Left ventricle myocardium inferior (tissue), 1 donor: ENCODE measurements around the gene MPP1. TPM values are rescaled to one million over a fixed set of nuclear protein-coding genes. Genes with fewer than 3 reads are reported as not detected.

Source experiments
- DNase-seq: peaks from one replicate; pipeline ENCODE4 v3.0.0-alpha.2; 2020
- H3K27ac ChIP-seq: fragments of 200-600 bp; replicated peaks from 2 replicates; pipeline ENCODE4 v1.8.0; 2021
- H3K27me3 ChIP-seq: fragments of 200-600 bp; 2 replicates; pipeline ENCODE4 v1.8.0; 2021; ENCODE audit warnings: low read depth
- H3K36me3 ChIP-seq: fragments of 200-600 bp; 2 replicates; pipeline ENCODE4 v1.8.0; 2021
- H3K4me1 ChIP-seq: fragments of 200-600 bp; 2 replicates; pipeline ENCODE4 v1.8.0; 2021
- H3K4me3 ChIP-seq: fragments of 200-600 bp; 2 replicates; pipeline ENCODE4 v1.8.0; 2021; ENCODE audit warnings: mild to moderate bottlenecking, moderate library complexity
- H3K9me3 ChIP-seq: fragments of 200-600 bp; replicated peaks from 2 replicates; pipeline ENCODE4 v1.8.0; 2021
- intact Hi-C: fragments of 100-400 bp; cut with micrococcal nuclease; formaldehyde crosslinking; loops from one replicate; pipeline ENCODE4 v1.11.0; 2022
- total RNA-seq: library from RNA; stranded (reverse); fragmentation: NEBNext Ultra II Directional; extraction: Animal tissue kit (Norgen Biotek cat#: 25700); gene quantifications from one replicate; pipeline ENCODE4 v1.2.1, GENCODE V29; 2021
- TF ChIP-seq, protein P1 (sequence below): fragments of 200-600 bp; IDR thresholded peaks from 2 replicates; pipeline ENCODE4 v1.8.0; 2021; ENCODE audit warnings: antibody characterized with exemption, mild to moderate bottlenecking, borderline replicate concordance
- donor health status: DM: no; HTN: yes; CAD: no; lungs with severe emphysema.

Gene MPP1
- total RNA-seq, 1 donor from 2014 or later = 32.9 TPM

DNA sequence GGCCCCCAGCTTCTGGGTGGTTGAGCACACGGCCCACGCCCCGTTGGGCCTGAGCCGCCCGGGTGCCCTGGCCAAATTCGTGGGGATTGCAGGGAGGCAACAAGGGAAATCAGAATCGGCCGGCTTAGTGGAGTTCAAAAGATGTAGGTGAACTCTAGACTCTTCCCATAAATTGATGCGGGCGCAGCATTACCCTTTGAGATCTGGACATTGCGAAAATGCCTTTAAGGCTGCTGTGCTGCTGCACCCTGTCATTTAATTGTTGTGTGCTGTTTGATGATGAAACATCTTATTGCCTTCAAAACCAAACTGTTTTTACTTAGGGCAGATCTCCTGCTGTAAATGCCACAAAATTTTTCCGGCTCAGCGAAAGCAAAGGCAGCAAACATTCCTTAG, 409 bp upstream of the MPP1 start:
- no peaks in the 10 kb centered on the region for H3K9me3 ChIP-seq
- no peak for DNase-seq
- TF ChIP-seq, protein P1, sequence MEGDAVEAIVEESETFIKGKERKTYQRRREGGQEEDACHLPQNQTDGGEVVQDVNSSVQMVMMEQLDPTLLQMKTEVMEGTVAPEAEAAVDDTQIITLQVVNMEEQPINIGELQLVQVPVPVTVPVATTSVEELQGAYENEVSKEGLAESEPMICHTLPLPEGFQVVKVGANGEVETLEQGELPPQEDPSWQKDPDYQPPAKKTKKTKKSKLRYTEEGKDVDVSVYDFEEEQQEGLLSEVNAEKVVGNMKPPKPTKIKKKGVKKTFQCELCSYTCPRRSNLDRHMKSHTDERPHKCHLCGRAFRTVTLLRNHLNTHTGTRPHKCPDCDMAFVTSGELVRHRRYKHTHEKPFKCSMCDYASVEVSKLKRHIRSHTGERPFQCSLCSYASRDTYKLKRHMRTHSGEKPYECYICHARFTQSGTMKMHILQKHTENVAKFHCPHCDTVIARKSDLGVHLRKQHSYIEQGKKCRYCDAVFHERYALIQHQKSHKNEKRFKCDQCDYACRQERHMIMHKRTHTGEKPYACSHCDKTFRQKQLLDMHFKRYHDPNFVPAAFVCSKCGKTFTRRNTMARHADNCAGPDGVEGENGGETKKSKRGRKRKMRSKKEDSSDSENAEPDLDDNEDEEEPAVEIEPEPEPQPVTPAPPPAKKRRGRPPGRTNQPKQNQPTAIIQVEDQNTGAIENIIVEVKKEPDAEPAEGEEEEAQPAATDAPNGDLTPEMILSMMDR = no peak
- H3K27me3 ChIP-seq = no peaks in the 10 kb centered on the region
- peaks cover 19% of the 10 kb centered on the region for H3K4me1 ChIP-seq
- peak overlapping the region; percentile 81 for H3K27ac ChIP-seq
- H3K4me3 ChIP-seq = peak overlapping the region; percentile 77
- intact Hi-C loops = no loop called here
- H3K36me3 ChIP-seq = no peaks in the 10 kb centered on the region

DNA sequence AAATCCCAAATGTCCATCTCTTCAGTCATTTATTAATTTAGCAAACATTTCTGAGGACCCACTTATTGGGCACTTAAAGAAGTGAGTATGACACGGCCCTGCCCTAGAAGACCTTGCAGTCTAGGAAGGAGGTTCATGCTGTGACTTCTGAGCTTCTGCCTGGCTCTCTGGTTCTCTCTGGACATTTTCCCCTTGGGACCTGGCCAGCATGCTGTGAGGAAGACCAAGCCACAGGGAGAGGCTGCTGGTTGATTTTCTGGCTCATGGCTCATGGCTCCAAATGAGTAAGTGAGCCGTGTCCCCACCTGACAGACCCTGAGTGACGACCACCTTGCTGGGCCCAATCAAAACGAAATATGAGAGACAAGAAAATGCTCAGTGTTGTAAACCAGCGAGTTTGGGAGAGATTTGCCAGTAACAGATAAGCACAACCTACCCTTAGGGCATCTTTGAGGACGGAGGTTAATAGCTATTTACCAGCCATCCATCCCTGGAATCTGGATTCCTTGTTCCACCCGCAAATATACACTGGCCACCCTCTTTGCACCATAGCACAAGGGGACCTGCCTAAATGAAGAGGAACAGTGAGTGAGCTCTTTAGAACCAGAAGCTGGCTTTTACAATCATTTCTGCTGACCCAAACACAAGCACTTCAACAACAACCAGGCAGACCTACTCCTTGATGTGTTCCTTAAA, 876 bp downstream of the MPP1 start:
- peak overlapping the region; percentile 77 for H3K4me3 ChIP-seq
- no peaks in the 10 kb centered on the region for H3K36me3 ChIP-seq
- DNase-seq = no peak
- TF ChIP-seq, protein P1 = no peak
- no peaks in the 10 kb centered on the region for H3K9me3 ChIP-seq
- H3K27ac ChIP-seq = peak overlapping the region; percentile 81
- H3K4me1 ChIP-seq = peaks cover 31% of the 10 kb centered on the region
- intact Hi-C loops = no loop called here
- H3K27me3 ChIP-seq = no peaks in the 10 kb centered on the region

DNA sequence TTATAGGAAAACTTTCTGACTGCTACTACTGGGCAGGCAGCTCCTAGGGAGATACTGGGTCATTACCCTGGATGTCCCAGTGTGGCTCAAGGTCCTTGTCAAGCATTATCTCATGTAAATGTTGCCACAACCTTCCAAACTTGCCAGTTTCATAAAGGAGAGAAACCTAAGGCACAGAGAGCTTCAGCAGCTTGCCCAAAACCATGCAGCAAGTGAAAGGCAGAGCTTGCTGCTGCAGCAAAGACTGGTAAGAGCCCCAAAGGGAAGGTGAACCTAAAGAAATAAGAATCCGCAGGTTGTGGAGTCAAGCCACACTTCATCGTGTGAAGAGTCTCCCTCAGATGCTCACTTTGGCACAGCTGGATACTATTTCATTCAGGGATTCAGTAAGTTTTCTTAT, 2.3 kb downstream of the MPP1 start:
- intact Hi-C loops = no loop called here
- TF ChIP-seq, protein P1 = no peak
- H3K9me3 ChIP-seq = no peaks in the 10 kb centered on the region
- no peaks in the 10 kb centered on the region for H3K36me3 ChIP-seq
- peaks cover 33% of the 10 kb centered on the region for H3K4me1 ChIP-seq
- no peak for DNase-seq
- H3K27ac ChIP-seq = no peak overlapping the region
- H3K27me3 ChIP-seq = no peaks in the 10 kb centered on the region
- no peak overlapping the region for H3K4me3 ChIP-seq

DNA sequence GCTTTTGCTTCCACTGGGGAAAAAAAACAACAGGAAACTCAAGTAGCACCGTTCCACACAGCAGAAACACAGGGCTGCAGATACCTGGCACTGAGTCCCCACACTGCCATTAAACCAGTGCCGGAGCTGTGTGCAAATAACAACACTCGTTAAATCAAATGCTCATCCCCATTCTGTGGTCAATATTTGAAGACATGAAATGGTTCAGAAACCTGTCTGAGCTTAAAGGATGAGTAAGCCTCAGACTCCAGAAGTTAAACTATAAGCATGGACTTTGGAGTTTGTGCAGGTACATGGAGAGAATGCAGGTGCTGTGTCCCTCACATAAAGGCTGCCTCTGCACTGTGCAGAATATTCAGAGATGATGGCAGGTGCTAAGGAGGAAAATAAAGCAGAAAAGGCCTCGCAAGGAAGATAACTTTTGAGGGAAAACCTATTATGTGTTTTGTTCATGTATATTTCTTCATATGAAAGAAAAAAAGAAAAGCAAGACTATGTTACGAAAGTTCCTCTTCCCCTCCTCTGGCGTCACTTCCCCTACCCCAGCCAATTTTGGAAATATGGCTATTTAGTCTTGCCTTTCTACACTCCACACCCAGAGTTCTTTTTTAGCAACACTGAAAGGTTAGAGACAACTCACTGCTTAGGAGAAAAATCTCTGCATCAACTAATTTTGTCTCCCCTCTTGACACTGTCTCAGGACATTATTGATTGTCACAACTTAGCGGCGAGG, 4.6 kb downstream of the MPP1 start:
- Histone ChIP-seq H3K27ac (peak overlapping the region; percentile 19), H3K4me3 (no peak overlapping the region), H3K9me3 (no peaks in the 10 kb centered on the region), H3K36me3 (no peaks in the 10 kb centered on the region), H3K27me3 (no peaks in the 10 kb centered on the region), H3K4me1 (peaks cover 33% of the 10 kb centered on the region)
- no peak for DNase-seq
- TF ChIP-seq, protein P1 = no peak
- intact Hi-C loops = no loop called here

DNA sequence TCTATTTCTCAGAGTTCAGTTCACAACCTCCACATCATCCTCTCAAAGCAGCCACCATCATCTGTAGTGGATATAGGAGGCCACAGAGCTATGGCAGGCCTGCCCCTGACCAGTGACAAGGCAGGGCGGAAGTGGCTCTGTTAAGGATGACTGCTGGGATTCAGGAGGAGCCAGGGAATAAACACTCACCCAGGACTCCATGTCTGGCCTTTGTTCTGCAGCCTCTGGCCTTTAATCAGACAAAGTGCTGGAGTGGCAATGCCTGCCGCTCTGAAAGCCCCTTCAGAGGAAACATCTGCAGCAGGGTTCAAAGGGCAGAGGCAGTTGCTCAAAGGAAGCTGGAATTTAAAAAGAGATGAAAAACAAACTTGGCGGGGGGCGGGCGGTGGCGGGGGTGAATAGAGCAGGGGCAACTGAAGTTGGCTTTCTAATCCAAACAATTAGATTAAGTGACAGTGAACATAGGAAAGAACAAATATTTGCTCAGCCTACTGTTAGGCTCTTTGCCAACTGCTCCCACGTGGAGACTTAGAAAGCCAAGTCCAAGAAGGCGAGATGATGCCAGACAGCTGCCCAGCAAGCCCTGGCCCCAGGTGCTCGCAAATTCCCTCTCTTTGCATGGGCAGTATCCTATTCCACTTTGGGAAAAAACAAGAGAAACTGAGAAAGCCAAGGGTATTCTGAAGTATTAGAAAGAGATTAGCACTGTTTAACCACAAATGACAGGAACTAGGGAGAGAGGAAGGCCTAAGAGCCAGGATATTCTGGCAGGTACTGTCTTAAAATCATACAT, 5.5 kb downstream of the MPP1 start:
- no peak for DNase-seq

More for the DNA sequence above, 5.5 kb downstream of the MPP1 start:
- Histone ChIP-seq H3K9me3 (no peaks in the 10 kb centered on the region), H3K36me3 (no peaks in the 10 kb centered on the region), H3K27me3 (no peaks in the 10 kb centered on the region), H3K4me3 (no peak overlapping the region), H3K4me1 (peaks cover 32% of the 10 kb centered on the region), H3K27ac (peak overlapping the region; percentile 19)
- TF ChIP-seq, protein P1 = no peak
- intact Hi-C loops = no loop called here
